Glomerular visceral epithelial cell (primary cell): ENCODE measurements around the gene PRIMA1.

Source experiments
- DNase-seq: peaks from one replicate; pipeline ENCODE4 v3.0.0-alpha.2; 2016; ENCODE audit errors: extremely low spot score

PRIMA1 gene

DNA sequence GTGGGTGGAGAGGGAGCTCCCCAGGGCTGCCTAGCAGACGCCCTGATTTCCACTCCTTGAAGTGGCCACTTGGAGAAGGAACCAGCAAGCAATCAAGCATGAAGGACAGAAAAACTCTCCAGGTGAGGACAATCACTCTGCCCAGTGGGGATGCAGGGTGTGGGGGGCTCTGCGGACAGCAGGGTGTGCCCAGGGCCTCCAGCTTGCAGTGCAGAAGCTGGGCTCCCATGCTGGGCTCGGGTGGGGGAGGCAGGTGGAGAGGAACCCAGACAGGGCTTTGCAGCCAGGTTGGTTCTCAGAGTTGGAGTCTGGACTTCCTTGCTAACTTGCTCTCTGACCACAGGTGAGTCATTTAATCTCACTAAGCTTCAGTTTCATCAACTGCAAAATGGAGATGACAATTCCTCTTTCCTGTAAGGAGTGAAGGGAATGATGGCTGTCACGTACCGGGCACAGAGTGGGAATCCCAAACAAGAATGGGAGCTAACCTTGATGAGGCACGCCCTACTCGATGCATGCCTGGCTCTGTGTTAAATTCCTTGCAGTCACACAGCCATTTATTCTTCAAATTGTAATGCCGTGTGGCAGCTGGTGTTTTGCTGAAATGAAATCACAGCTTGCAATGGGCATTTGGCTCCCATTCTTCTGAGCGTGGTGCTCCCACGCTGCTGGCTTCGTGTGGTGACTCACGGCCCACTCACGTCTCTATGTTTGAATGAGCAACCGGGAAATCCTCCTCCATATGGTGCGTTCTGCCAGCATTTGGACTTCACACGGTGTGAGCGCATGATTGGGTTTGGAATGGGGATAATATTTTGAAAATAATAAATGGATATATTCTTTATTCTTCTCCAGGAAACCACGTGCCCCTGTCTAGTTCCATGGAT lies 75.2 kb downstream of the PRIMA1 start:
- DNase-seq: no peak

DNA sequence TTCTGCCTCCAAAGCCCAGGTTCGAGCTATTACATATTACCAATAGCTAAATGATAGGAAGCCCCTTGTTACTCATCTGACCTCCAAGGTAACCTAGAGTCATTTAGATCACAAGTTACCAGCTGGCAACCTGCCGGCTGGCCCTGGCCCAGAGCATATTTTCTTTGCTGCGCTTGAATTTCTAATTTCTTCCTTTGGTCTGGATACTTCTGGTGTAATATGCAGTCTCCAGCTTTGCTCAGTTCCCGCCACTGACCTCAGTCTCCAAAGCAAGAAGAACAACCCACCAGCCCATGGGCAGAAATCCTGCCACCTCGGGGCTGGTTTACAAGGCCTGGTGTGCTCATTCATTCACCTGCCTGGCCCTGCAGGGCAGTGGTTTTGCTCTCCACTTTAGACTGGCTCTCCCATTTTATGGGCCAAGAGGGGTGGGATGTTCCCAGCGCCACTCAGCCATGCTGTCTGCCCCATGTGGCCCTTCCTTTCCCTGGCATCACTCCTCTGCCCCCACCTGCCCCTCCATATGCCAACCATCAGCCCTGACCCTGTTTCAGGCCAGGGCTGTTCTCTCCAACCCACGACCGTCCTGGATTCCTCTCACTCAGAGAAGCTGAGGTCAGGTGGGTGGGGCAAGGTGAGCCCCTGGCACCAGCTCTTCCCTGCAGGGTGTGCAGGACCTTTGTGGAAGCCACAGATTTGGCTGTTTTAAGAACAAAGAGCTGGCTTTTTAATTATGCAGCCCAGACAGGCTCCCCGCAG lies 76.0 kb downstream of the PRIMA1 start:
- no peak for DNase-seq

DNA sequence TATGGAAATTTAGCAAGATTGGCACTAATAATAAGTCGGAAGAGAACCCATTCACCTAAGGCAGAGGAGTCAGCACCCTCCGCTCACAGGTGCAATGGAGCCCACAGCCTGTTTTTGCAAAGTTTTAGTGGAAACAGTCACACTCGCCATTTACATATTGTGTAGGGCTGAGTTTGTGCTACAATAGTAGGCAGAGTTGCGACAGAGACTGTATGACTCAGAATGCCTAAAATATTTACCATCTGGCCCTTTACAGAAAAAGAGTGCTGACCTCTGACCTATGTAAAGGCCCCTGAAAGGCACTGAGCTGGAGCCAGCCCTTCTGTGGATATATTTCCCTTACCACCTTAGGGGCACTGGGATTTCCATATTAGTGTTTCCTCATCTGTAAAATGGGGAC lies 79.0 kb downstream of the PRIMA1 start:
- DNase-seq: no peak

DNA sequence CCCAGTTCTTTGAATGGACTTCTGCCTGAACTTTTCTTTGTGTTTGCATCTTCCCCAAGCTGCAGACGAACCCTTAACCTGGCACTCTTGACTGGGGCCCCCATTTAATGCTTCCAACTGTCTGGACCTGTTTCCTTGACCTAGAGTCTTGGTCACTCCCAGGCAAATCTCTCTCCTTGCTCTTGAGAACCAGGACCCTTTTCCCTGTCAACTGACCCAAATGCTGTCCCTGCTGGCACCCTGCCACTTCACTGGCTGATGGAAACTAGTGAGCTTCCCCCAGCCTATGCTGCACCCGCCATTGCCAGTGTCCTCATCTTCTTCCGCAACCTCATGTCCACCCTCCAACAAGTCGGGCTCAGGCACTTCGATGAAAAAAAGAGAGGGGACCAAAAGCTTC lies 79.5 kb downstream of the PRIMA1 start:
- DNase-seq: no peak

DNA sequence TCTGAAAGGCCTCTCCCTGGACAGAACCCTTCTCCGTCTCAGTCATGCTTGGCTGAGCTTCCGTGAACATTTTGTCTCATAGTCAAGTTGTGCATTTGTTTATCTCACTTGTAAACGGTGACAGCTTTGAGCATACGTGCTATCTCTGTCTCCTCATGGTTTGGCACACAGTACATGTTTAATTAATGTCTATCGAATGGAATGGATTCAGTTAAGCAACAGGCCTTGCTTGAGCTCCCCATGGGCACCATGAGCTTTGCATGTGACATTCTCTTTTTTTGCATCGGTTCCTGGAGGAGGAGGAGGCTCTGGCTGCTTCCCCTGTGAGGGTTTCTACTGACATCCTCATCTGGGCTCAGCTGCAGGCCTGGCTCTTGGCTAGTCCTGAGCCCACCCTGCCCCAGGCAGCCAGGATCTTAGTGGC lies 80.0 kb downstream of the PRIMA1 start:
- DNase-seq: no peak

DNA sequence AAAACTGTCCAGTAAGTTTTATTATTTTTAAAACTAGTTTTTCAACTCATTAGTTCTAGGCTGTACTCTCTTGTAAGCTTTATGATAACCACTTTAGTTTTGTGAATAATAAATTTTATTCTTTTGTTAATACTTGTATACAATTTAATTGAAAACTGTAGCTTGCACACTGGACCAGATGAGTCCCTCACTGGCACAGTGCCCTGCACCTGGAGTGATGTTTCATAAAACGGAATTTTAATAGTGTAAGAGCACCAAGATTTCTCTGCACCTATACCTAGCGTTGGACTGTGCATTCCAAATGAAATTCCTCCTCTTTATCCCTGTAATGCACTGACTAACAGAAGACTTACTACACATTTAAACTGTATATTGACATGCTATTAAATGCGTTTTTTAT lies 80.8 kb downstream of the PRIMA1 start:
- no peak for DNase-seq

DNA sequence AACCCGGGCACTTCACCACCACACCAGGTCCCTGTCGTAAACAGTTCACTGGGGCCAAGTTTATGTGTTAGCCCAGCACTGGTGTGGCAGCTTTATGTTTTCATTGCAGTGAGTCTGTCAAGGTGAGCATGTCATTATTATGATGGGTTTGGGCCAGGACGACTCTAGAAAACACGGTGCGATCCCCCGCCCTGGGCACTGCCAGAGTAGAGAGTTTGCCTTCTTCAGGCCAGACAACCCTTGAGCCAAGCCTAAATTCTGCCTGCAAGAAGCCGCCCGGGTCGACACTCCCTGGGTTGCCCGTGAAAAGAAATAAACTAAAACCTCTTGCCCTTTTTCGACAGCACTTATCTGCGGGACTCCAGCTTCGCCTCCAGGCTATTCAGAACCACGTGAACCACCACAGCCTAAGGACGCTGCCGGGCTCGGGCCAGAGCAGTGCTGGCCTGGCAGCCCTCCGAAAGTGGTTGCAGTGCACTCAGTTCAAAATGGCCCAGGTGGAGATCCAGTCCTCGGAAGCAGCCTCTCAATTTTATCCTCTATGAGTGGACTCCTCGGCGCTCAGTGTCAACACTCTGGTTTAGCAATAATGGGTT lies 81.8 kb downstream of the PRIMA1 start:
- DNase-seq: no peak

DNA sequence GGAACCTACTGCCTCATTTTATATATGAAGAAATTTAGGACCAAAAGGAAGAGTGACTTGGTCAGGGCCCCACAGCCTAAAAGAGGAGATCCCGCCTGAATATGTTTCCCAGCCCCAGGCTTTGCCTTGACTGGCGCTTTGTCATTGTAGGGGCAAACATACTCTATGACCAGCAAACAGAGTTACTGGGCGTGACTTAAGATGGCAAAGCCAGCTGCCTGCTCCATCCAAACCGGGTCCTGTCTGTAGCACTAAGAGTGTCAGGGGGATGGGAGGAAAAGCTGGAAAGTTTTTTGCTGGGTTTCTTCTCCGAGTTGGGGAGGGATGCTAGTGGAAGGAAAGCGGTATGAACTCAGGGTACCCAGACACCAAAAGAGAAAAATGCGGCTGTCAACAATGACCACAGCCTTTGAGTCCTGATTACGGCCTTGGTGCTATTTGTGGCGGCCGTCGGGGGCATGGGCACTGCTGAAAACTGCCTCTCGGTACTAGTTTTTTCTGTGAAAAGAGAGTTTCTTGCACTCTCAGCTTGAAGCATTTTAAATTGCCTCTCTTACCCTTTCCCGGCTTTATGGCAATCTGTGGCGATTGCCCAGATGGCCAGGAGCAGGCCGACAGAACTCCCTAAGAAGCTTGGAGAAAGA lies 82.7 kb downstream of the PRIMA1 start:
- DNase-seq: no peak

DNA sequence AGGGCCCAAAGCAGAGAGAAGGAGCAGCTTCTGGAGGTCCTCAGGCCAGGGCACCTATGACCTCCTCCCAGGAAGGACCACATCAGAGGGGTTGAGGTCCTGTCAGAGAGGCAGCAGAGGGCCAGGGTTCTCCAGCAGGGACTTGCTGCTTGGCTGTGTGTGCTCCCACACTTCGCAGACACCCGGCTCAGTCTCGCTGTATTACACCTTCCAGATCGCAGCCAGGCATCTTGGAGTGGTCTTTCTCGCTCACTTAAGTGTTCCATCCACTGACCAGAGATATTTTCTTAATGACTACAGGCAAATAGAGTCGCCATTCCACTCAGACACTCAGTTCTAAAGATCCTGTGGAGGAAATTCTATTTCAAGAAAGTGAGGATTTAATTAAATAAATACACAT lies 84.3 kb downstream of the PRIMA1 start:
- no peak for DNase-seq

DNA sequence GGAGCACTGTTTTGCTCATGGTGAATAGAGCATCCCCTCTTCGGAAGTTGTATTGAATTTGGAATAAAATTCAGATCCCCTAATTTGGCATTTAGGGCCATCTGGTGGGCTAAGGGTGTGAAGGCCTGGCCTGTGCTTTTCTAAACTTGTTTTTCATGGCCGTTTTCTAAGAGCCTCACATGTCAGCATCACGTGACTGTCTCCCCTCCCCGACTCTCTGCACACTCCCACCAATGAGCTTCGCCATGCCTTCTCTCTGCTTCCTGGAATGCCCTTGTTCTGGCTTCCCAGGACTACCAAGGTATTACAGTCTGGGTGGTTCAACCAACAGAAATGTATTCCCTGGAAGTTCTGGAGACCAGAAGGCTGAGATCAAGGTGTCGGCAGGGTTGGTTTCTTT lies 85.3 kb downstream of the PRIMA1 start:
- DNase-seq: no peak

DNA sequence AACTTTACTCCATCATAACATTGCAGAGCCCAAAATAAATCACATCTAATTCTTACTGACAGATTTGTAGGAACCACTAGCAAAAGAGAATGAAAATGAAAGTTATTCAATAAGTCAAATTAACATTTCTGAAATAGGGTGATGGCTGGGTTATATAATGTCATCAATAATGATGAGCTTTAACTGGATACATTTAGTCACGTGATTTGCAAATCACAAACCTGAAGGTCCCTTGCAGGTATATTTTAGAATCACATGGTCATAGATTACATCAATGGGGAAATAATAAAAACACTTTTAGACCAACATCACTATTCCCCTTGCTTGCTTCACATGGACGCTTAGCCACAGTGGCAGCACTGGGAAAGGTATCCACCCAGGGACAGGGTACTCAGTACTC lies 86.7 kb downstream of the PRIMA1 start:
- DNase-seq: no peak

DNA sequence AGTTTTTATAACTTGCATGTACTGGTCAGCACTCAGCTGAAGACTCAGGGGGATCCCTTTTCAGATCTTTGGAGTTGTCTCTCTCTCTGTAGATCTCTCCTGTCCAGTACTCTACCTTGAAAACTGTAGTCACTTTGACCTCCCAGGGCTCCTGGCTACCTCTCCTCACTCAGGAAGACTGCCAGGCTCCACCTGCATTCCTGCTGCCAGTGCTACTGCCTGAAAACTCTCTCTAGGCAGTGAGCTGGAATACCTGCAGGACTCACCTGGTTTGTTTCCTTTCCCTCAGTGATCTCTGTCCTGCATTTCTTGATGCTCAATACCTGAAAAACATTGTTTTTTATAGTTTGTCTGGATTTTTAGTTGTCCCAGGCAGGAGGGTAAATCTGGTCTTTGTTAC lies 87.4 kb downstream of the PRIMA1 start:
- DNase-seq: no peak

DNA sequence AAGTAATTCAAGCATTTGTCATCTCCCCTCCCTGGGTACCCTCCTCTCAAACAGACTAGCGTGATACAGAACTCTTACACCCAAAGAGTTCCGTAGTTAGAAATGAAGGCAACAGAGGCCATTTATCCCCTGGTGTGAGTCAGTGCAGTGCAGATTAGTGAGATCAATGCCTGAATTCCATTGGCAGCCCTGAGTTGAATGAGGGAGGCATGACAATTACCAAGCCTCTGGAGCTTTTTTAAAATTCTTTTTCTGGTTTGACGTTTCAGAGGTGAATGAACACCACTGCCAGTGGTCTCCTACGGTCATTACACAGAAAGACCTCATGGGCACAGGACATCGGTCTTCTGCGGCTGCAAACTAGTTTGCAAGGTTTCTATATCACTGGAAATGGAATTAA lies 94.4 kb downstream of the PRIMA1 start:
- no peak for DNase-seq

DNA sequence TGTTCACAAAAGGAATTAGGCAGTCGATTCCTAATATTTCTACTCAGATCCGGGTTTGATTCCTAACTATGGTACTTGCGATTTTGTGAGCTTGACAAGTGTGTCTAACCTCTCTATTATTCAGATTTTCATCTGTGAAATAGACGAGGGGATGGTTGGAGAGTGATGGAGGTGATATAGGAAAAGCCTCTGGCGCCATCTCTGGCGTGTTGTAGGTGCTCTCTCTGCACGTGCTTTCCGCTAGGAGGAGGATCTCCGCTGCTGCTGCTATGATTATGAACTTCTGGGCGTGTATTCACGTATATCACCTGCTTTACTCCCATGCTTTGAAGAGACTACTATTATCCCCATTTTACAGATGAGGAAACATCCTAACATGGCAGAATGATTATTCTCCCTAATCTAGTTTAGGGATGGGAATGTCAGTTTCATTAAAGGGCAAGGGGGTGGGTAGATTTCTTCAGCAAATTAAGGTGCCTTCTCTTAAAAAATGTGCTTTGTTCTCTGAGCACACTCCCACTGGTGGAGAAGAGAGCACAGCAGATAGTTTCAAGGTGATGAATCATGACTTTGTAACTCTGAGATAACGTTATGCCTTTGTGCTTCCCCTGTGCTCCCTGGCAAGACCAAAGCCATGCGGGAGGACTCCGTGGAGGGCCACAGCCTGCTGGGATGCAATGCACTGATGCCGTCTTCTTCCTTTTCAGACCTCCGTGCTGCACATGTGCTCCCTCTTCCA lies 97.1 kb downstream of the PRIMA1 start:
- DNase-seq: no peak

DNA sequence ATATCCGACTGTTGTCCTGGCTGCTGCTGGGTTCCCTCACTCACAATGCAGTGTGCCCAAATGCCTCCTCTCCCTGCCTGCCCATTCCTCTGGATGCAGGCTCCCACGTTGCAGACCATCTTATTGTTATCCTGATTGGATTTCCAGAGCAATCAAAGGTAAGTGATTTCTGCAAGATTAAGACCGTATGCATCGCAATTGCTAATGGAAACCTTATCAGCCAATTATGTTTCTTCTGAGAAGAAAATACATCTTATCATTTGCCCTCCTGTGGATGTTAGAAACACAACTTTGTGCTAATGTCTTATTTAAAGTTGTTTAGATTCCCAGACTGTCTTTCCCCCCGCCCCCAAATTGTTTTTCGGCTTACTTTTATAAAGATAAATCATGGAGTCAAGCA lies 98.1 kb downstream of the PRIMA1 start:
- no peak for DNase-seq

DNA sequence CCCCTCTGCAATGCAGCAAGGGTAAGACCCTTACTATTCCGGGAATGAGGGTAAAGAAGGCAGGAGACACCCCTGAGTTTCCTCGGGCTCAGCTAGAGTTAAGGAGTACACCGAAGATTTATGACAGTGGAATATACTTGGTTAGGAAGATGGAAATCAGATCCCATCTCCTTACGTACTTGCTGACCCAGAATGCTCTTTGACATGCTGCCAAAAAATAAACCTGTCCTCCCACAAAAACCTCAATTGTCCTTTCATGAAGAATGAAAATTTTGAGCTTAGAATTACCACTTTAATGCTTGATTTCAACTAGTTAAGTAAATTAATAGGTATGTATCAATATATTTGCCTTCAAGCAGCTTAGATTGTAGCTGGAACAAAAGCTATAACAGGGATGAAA lies 99.5 kb downstream of the PRIMA1 start:
- DNase-seq: no peak

DNA sequence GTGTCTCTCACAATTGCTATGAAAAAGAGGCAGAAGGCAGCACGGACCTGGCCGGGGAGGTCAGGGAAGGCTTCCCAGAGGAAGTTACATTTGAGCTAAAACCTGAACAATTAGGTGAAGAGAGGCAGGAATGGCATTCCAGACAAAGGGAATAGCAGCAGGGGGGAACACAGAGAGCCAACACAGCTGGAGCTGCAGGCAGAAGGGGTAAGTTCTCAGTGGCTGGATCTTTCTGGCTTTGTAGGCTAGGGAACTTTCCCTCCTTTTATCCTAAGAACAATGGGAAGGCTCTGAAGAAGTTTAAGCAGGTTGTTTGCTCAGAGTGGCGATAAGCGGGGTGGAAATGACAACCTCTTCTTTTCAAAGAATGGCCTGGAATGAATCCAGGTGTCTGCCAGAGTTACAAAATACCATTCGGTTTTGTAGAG lies 100.0 kb downstream of the PRIMA1 start:
- DNase-seq: no peak

DNA sequence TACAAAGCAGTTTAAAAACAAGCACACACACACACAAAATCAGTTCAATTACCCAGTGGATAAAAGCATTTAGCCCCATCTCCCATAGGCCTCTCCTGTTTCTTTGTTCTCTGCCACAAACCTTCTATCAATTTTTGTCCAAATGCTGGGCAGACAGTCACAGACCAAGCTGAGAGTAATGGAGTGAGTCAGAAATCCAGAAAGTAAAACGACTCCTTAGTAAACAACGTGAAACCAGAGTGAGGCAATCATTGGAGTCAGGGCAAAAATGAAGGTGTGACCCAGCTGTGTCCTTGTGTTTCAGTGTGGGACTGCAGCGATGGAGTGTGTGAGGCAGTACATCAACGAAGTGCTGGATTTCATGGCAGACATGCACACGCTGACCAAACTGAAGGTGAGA lies 102.0 kb downstream of the PRIMA1 start:
- no peak for DNase-seq

DNA sequence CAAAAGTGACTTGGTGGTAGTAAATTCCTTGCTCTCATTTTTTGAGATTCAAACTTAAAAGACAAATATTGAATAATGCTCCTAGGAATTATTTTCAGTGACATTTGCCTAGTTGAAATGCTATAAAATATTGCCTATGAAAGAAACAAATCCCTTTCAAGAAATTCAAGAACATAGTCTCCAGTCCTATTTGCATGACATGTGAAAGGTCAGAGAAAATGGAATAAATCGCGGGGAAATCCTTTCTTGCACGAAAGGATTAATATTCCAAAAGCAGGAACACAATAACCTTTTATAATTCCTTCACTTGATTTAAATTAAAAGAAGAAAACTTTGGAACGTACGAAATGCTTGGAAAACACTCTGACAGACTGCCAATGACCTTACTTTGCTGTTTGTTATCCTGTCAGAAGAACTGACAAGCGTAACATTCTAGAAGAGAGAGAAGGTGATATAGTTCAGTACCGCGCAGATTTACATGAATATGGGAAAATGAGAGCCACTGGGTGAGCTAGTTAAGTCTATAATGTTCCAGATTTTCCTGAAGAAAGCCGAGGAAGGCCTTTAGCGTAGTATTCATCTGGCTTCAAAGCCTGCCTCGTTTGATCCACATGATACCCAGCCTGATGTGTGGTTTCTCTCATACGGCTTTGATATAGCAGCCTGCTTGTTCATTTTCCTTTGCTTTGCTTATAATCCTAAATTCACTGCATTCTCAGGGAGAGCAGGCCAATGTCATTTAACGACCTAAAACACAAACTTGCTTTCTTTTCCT lies 103.0 kb downstream of the PRIMA1 start:
- DNase-seq: no peak

DNA sequence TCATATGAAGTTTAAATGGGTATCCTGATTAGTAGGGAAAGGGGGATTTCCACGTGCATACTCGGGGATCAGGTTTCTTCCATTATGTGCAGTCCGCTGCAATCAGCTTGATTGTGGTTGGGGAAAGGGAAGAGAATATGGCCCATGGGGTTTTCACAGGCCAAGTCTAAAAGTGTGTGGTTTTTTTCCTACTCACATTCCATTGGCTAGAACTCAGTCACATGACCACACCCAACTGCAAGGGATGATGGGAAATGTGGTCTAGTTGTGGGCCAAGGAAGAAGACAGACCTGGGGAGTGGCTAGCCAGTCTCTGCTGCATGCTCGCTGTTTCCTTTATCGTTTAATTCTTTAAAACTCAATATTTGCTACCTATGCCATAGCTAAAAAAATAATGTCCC lies 105.1 kb downstream of the PRIMA1 start:
- no peak for DNase-seq

DNA sequence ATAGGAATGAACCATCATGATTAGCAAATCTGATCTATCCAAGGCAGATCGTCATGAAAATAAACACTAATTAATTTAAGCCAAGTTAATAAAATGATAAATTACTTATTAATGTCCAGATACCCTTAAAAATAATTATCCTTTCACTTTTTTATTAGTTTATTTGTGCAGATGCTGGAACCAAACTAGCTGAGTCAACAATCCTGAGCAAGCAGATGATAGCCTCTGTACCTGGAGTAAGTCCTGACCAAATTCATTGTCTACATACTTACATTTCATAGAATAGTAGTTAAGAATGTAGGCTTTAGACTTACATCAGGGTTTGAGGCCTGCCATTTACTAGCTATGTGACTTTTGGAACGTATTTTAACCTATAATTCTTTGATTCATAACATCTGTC lies 105.8 kb downstream of the PRIMA1 start:
- DNase-seq: no peak
